HepG2 (cell line): ENCODE measurements around the gene RTRAF. TPM values are rescaled to one million over a fixed set of nuclear protein-coding genes. Genes with fewer than 3 reads are reported as not detected.

Experiments
- ATAC-seq: fragments of 200-7000 bp; cut with Tn5 transposase; 3 replicates; pipeline ENCODE4 v1.9.1; 2020; ENCODE audit warnings: mild to moderate bottlenecking, moderate library complexity
- BruUV-seq: library from RNA; stranded (reverse); fragments of 400-500 nt; replicated peaks from 2 replicates; lab custom pipeline; 2021; lab: Mats Ljungman, UMichigan
- CTCF ChIA-PET: fragments of 300-600 bp; formaldehyde crosslinking; extraction: SDS; loops from one replicate; lab custom pipeline; 2021; ENCODE audit warnings: low total read pairs, inconsistent platforms, low intra/inter-chr PET ratio; lab: Yijun Ruan, JAX
- POLR2A ChIA-PET: fragments of 350-600 bp; sonication (Branson Sonifier 250); formaldehyde crosslinking; loops from one replicate; lab custom pipeline; 2020; ENCODE audit warnings: antibody characterized with exemption, inconsistent platforms; lab: Yijun Ruan, JAX
- DNase-seq: peaks from one replicate; pipeline ENCODE4 v3.0.0-alpha.2; 2015; ENCODE audit warnings: low spot score
- FAIRE-seq: peaks from 3 replicates; lab custom pipeline; 2011; peaks lifted over from hg19 to GRCh38; lab: Jason Lieb, UNC
- H2AFZ ChIP-seq: one replicate; pipeline ENCODE4 v1.6.1; 2011; ENCODE audit warnings: low read length, inconsistent platforms
- H3K27ac ChIP-seq: fragments of 300-600 bp; 3 replicates; pipeline ENCODE4 v1.8.0; 2011; ENCODE audit warnings: mixed run types, mild to moderate bottlenecking, mixed read lengths, low read length, inconsistent platforms; ENCODE audit not compliant: insufficient read depth; ENCODE audit errors: extremely low read length
- H3K27me3 ChIP-seq, 2 experiments: fragments of 200-600 bp in 1 of 2; 2 replicates in 1 of 2; 3 replicates in 1 of 2; pipeline versions ENCODE4 v1.6.0 to v1.8.0; 2011; ENCODE audit warnings: low read length in 2 of 2, mild to moderate bottlenecking in 2 of 2, moderate library complexity in 2 of 2, inconsistent platforms in 1 of 2; ENCODE audit not compliant: insufficient read depth in 2 of 2, control insufficient read depth in 1 of 2
- H3K36me3 ChIP-seq, 2 experiments: fragments of 200-600 bp in 1 of 2; replicated peaks in 1 of 2; 2 replicates in 1 of 2; 3 replicates in 1 of 2; pipeline versions ENCODE4 v1.5.1 to v1.8.0; 2011; ENCODE audit warnings: low read length in 2 of 2, inconsistent platforms in 1 of 2; ENCODE audit not compliant: insufficient read depth in 2 of 2, control insufficient read depth in 1 of 2
- H3K4me1 ChIP-seq: 2 replicates; pipeline ENCODE4 v1.5.1; 2012; ENCODE audit warnings: low read length, inconsistent platforms; ENCODE audit not compliant: insufficient read depth
- H3K4me2 ChIP-seq: 2 replicates; pipeline ENCODE4 v1.6.0; 2011; ENCODE audit warnings: low read depth, low read length, inconsistent platforms
- H3K4me3 ChIP-seq, 3 experiments: fragments of 200-600 bp in 1 of 3; sonication (generic), shearing (Covaris generic) in 1 of 3; replicated peaks in 1 of 3; 2 replicates each; pipeline ENCODE4 v1.5.1; 2011 to 2016; ENCODE audit warnings: low read length in 3 of 3, inconsistent platforms in 2 of 3, low read depth in 2 of 3, mild to moderate bottlenecking in 2 of 3, control low read depth in 1 of 3, mixed read lengths in 1 of 3; ENCODE audit not compliant: insufficient read depth in 1 of 3
- H3K79me2 ChIP-seq: one replicate; pipeline ENCODE4 v1.6.1; 2011; ENCODE audit warnings: low read length, inconsistent platforms; ENCODE audit not compliant: insufficient read depth
- H3K9ac ChIP-seq: 2 replicates; pipeline ENCODE4 v1.6.0; 2011; ENCODE audit warnings: mild to moderate bottlenecking, low read depth, low read length, inconsistent platforms; ENCODE audit not compliant: insufficient read depth
- H3K9me3 ChIP-seq: 2 replicates; pipeline ENCODE4 v1.5.1; 2012; ENCODE audit warnings: mild to moderate bottlenecking, low read length
- H4K20me1 ChIP-seq: 2 replicates; pipeline ENCODE4 v1.6.0; 2011; ENCODE audit warnings: inconsistent platforms, mild to moderate bottlenecking, low read length, moderate library complexity; ENCODE audit not compliant: insufficient read depth
- ELK4 ChIP-seq: sonication (generic); formaldehyde crosslinking; IDR thresholded peaks from 2 replicates; pipeline ENCODE4 v1.9.0; 2021; ENCODE audit warnings: missing genetic modification reagents, borderline replicate concordance
- FOXM1 ChIP-seq: sonication (generic); formaldehyde crosslinking; IDR thresholded peaks from 2 replicates; pipeline ENCODE4 v1.5.0; 2020; ENCODE audit warnings: missing genetic modification reagents
- GATAD2A ChIP-seq: IDR thresholded peaks from 2 replicates; pipeline ENCODE4 v1.6.1; 2016
- KDM4B ChIP-seq: sonication (generic); formaldehyde crosslinking; IDR thresholded peaks from 2 replicates; pipeline ENCODE4 v1.4.0; 2020; ENCODE audit warnings: missing genetic modification reagents
- KLF11 ChIP-seq: IDR thresholded peaks from 2 replicates; pipeline ENCODE4 v1.6.1; 2016; ENCODE audit warnings: missing compliant biosample characterization
- MAFF ChIP-seq: IDR thresholded peaks from 2 replicates; pipeline ENCODE4 v1.6.1; 2011; ENCODE audit warnings: low read depth, low read length, improper control_type of control experiment
- MAFK ChIP-seq, 2 experiments: IDR thresholded peaks in 1 of 2; conservative IDR thresholded peaks in 1 of 2; 2 replicates each; pipeline ENCODE4 v1.6.1; 2011; ENCODE audit warnings: improper control_type of control experiment in 2 of 2, low read length in 2 of 2
- MTA1 ChIP-seq: sonication (generic); formaldehyde crosslinking; IDR thresholded peaks from 2 replicates; pipeline ENCODE4 v1.4.0; 2020; ENCODE audit warnings: missing genetic modification reagents, mild to moderate bottlenecking, borderline replicate concordance
- MXD1 ChIP-seq: sonication (generic); formaldehyde crosslinking; IDR thresholded peaks from 2 replicates; pipeline ENCODE4 v1.4.0; 2020; ENCODE audit warnings: mild to moderate bottlenecking, missing genetic modification reagents
- PHF8 ChIP-seq: sonication (generic); formaldehyde crosslinking; IDR thresholded peaks from 2 replicates; pipeline ENCODE4 v1.5.0; 2020; ENCODE audit warnings: missing genetic modification reagents
- PPARG ChIP-seq: conservative IDR thresholded peaks from 2 replicates; pipeline ENCODE4 v1.6.1; 2016; ENCODE audit warnings: missing biosample characterization, missing genetic modification reagents
- RAD51 ChIP-seq: fragments of 450-650 bp; IDR thresholded peaks from 2 replicates; pipeline ENCODE4 v1.6.1; 2016; ENCODE audit warnings: borderline replicate concordance
- RCOR2 ChIP-seq: IDR thresholded peaks from 2 replicates; pipeline ENCODE4 v1.6.1; 2016; ENCODE audit warnings: missing biosample characterization, missing genetic modification reagents
- SMC3 ChIP-seq: IDR thresholded peaks from 2 replicates; pipeline ENCODE4 v1.6.1; 2011; ENCODE audit warnings: low read length, improper control_type of control experiment
- XRCC5 ChIP-seq: fragments of 200-400 bp; formaldehyde crosslinking; optimal IDR thresholded peaks from 2 replicates; pipeline ENCODE3; 2017; ENCODE audit warnings: mild to moderate bottlenecking, low read length
- ZNF567 ChIP-seq: sonication (generic); formaldehyde crosslinking; IDR thresholded peaks from 2 replicates; pipeline ENCODE4 v1.8.1; 2023; ENCODE audit warnings: mild to moderate bottlenecking, missing genetic modification reagents, borderline replicate concordance
- ZNF615 ChIP-seq: sonication (generic); formaldehyde crosslinking; IDR thresholded peaks from 2 replicates; pipeline ENCODE4 v1.5.0; 2020; ENCODE audit warnings: mild to moderate bottlenecking, missing genetic modification reagents, borderline replicate concordance
- ZNF839 ChIP-seq: sonication (generic); formaldehyde crosslinking; IDR thresholded peaks from 2 replicates; pipeline ENCODE4 v1.4.0; 2020; ENCODE audit warnings: missing genetic modification reagents, mild to moderate bottlenecking, borderline replicate concordance
- WGBS: methylation state at CpG from one replicate; pipeline ENCODE4 v1.1.6; 2017; ENCODE audit warnings: low lambda C conversion rate; 5-methylcytosine and 5-hydroxymethylcytosine counted together
- in situ Hi-C: cut with HindIII; loops from 2 replicates; pipeline ENCODE4 v1.10.0; 2017; ENCODE audit warnings: low pct_unique_long_range_greater_than_20kb; ENCODE audit not compliant: extremely low pct_ligation_motif_present
- intact Hi-C: fragments of 100-400 bp; cut with micrococcal nuclease; formaldehyde crosslinking; loops from one replicate; pipeline ENCODE4 v1.10.0; 2022; ENCODE audit not compliant: unreplicated experiment
- polyA plus RNA-seq, 8 experiments: library from polyadenylated mRNA; depleted of rRNA in 3 of 8; stranded (reverse) in 7 of 8; unstranded in 1 of 8; fragments of >200 nt; fragmentation: Illumina TruSeq in 4 of 8; extraction: Trizol in 4 of 8; gene quantifications; 2 replicates each; pipeline versions ENCODE4 v1.2.1 to v1.2.3, GENCODE V29; 2011 to 2016; ENCODE audit warnings: low read depth in 4 of 8, missing spikeins in 1 of 8, mixed read lengths in 1 of 8; ENCODE audit not compliant: insufficient read depth in 1 of 8
- total RNA-seq, 5 experiments: library from RNA; depleted of rRNA; stranded (reverse); fragments of >200 nt; fragmentation: Illumina TruSeq; extraction: Trizol; gene quantifications; 2 replicates each; pipeline ENCODE4 v1.2.3, GENCODE V29; 2016; ENCODE audit warnings: low read depth in 1 of 5
- TF ChIP-seq, protein P1 (sequence below): IDR thresholded peaks from 2 replicates; pipeline ENCODE4 v1.6.1; 2018; ENCODE audit warnings: missing genetic modification reagents

RTRAF gene
- total and polyA plus RNA-seq, 2 of the 13 experiments (the other 11 are each of a cell fraction or from before 2014, with no cell fraction given), result 137 to 258 TPM

DNA sequence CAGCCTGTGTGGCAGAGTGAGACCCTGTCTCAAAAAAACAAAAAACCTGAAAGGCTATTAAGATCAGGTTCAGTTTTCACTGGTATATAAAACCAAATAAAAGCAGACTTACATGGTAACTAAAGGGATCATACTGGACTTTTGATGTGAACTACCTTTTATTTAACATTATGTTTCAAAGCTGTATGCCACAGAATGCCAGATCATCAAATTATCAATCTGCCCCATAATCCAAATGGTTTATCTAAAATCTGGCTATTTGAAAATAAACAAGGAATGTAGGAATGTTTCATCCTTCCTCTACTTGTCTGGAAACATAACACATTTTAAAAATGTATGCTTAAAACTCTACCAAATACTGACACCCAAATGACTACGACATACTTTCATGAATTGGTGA is 65.3 kb downstream of the RTRAF start:
- intact Hi-C loops (no loop called here), in situ Hi-C loops (no loop called here)
- Histone ChIP-seq H3K27ac (no peak overlapping the region), H3K9ac (no peak overlapping the region), H2AFZ (no peak overlapping the region), H3K36me3 (no peaks in the 10 kb centered on the region), H3K4me1 (peaks cover 12% of the 10 kb centered on the region), H3K4me2 (no peak overlapping the region), H4K20me1 (no peaks in the 10 kb centered on the region), H3K9me3 (no peaks in the 10 kb centered on the region), H3K27me3 (peaks cover 0 to 7% of the 10 kb centered on the region in 2 experiments; a peak in 4 of 5 replicates), H3K79me2 (no peaks in the 10 kb centered on the region), H3K4me3 (no peak overlapping the region)
- ATAC-seq, result no peak
- FAIRE-seq, result no peak
- 0% methylated on average over 1 of the region's 1 CpG for WGBS
- no TSS peak for BruUV-seq
- DNase-seq, result no peak
- TF ChIP-seq MAFF, result peak; percentile 47; the same call in 1 of the 2 replicates
- TF ChIP-seq MXD1 (CRISPR knock-in tag), result no peak
- TF ChIP-seq ZNF567 (CRISPR knock-in tag), result no peak
- TF ChIP-seq MAFK (conservative IDR thresholded peaks at IDR 0.05 in 1 of 2, IDR thresholded peaks at IDR 0.05 in 1 of 2; ENCODE audit: low read length in 2 of 2), result peak; percentile 51 to 65
- TF ChIP-seq, protein P1, sequence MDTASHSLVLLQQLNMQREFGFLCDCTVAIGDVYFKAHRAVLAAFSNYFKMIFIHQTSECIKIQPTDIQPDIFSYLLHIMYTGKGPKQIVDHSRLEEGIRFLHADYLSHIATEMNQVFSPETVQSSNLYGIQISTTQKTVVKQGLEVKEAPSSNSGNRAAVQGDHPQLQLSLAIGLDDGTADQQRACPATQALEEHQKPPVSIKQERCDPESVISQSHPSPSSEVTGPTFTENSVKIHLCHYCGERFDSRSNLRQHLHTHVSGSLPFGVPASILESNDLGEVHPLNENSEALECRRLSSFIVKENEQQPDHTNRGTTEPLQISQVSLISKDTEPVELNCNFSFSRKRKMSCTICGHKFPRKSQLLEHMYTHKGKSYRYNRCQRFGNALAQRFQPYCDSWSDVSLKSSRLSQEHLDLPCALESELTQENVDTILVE (CRISPR knock-in tag), result no peak
- ChIA-PET CTCF (no interaction called here), POLR2A (no interaction called here)

DNA sequence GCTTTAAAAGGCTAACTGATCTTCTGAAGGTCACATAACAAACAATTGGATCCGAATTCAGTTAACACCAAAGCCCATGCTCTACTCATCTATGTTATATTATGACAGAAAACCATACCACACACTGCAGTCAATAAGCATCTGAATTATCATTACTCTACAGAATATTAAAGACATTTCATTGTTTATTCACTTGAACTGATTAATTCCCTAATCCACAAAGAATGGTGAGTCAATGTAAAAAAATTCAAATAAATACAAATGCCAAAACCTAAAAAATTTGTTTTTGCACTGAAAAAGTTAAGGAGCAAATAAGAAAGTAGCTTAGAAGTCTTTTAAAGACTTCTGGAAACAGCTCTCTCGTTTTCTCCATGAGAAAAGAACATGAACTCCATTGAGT is 65.8 kb downstream of the RTRAF start:
- intact Hi-C loops (no loop called here), in situ Hi-C loops (no loop called here)
- no peaks in the 10 kb centered on the region for H3K79me2 ChIP-seq
- FAIRE-seq, result no peak
- no peaks in the 10 kb centered on the region for H3K9me3 ChIP-seq
- no peak for ATAC-seq
- DNase-seq, result no peak
- no peak overlapping the region for H3K27ac ChIP-seq
- H3K4me2 ChIP-seq, result no peak overlapping the region
- no TSS peak for BruUV-seq
- H3K4me1 ChIP-seq, result peaks cover 7% of the 10 kb centered on the region
- H3K4me3 ChIP-seq, result no peak overlapping the region
- CTCF ChIA-PET, result no interaction called here
- WGBS, result 0% methylated on average over 2 of the region's 2 CpGs
- H3K9ac ChIP-seq, result no peak overlapping the region
- no peaks in the 10 kb centered on the region for H3K36me3 ChIP-seq
- H3K27me3 ChIP-seq, result peaks cover 0 to 7% of the 10 kb centered on the region in 2 experiments; a peak in 4 of 5 replicates
- POLR2A ChIA-PET, result no interaction called here
- no peaks in the 10 kb centered on the region for H4K20me1 ChIP-seq
- no peak overlapping the region for H2AFZ ChIP-seq
- no peak for TF ChIP-seq KDM4B (CRISPR knock-in tag)
- TF ChIP-seq PHF8, result no peak
- no peak for TF ChIP-seq SMC3
- no peak for TF ChIP-seq MTA1 (CRISPR knock-in tag)
- no peak for TF ChIP-seq PPARG (CRISPR knock-in tag)
- TF ChIP-seq XRCC5, result no peak
- TF ChIP-seq ZNF615 (CRISPR knock-in tag), result no peak
- no peak for TF ChIP-seq GATAD2A (CRISPR knock-in tag)
- TF ChIP-seq ZNF839 (CRISPR knock-in tag), result no peak
- TF ChIP-seq RCOR2 (CRISPR knock-in tag), result no peak
- no peak for TF ChIP-seq KLF11 (CRISPR knock-in tag)
- TF ChIP-seq RAD51, result no peak
- TF ChIP-seq ELK4, result no peak
- TF ChIP-seq FOXM1 (CRISPR knock-in tag), result no peak
